Neural cell (in vitro differentiated cells): ENCODE data around the gene MIB1.

Source experiments
- EZH2 ChIP-seq: fragments of 200-600, 300-800 bp; shearing (Covaris generic), sonication (generic); IDR thresholded peaks from 2 replicates; pipeline ENCODE4 v1.6.1; 2014; ENCODE audit warnings: antibody characterized with exemption, low read length, borderline replicate concordance, mild to moderate bottlenecking; ENCODE audit not compliant: insufficient read depth, poor library complexity, severe bottlenecking
- MXI1 ChIP-seq: fragments of 450-650 bp; conservative IDR thresholded peaks from 2 replicates; pipeline ENCODE4 v1.6.1; 2014; ENCODE audit warnings: antibody characterized with exemption, mild to moderate bottlenecking; ENCODE audit not compliant: poor library complexity, severe bottlenecking
- POLR2AphosphoS5 ChIP-seq: IDR thresholded peaks from 2 replicates; pipeline ENCODE4 v1.6.1; 2012
- RAD21 ChIP-seq: fragments of 450-650 bp; conservative IDR thresholded peaks from 2 replicates; pipeline ENCODE4 v1.6.1; 2014; ENCODE audit warnings: antibody characterized with exemption, mild to moderate bottlenecking, moderate library complexity
- SMC3 ChIP-seq: fragments of 450-650 bp; conservative IDR thresholded peaks from 2 replicates; pipeline ENCODE4 v1.6.1; 2014; ENCODE audit warnings: antibody characterized with exemption, mild to moderate bottlenecking, moderate library complexity; ENCODE audit not compliant: poor library complexity
- TAF1 ChIP-seq: IDR thresholded peaks from 2 replicates; pipeline ENCODE4 v1.6.1; 2012; ENCODE audit warnings: low read depth
- TF ChIP-seq, protein P1 (sequence below): fragments of 450-650 bp; IDR thresholded peaks from 2 replicates; pipeline ENCODE4 v1.5.1; 2014; ENCODE audit warnings: antibody characterized with exemption, mild to moderate bottlenecking, moderate library complexity; ENCODE audit not compliant: poor library complexity, severe bottlenecking
- TF ChIP-seq, protein P2 (sequence below): IDR thresholded peaks from 2 replicates; pipeline ENCODE4 v1.6.1; 2012; ENCODE audit warnings: borderline replicate concordance

DNA sequence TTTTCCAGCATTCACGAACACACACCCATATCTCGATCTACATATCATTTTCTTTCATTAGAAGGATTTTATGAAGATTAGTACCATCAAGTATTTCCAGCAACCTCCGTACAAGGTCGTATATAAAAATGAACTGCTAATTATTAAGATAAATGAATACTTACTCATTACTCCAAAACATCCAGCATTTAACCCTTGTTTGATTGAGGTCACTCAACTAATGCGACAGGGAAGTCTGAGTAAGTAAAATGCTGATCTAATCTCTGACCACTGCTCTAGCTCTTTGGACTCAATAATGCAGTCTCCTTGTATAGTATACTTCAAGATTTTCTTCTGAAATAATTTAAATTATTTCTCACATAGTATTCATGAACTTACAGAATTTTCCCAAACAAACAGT, 38.0 kb upstream of the MIB1 start:
- TF ChIP-seq, protein P1, sequence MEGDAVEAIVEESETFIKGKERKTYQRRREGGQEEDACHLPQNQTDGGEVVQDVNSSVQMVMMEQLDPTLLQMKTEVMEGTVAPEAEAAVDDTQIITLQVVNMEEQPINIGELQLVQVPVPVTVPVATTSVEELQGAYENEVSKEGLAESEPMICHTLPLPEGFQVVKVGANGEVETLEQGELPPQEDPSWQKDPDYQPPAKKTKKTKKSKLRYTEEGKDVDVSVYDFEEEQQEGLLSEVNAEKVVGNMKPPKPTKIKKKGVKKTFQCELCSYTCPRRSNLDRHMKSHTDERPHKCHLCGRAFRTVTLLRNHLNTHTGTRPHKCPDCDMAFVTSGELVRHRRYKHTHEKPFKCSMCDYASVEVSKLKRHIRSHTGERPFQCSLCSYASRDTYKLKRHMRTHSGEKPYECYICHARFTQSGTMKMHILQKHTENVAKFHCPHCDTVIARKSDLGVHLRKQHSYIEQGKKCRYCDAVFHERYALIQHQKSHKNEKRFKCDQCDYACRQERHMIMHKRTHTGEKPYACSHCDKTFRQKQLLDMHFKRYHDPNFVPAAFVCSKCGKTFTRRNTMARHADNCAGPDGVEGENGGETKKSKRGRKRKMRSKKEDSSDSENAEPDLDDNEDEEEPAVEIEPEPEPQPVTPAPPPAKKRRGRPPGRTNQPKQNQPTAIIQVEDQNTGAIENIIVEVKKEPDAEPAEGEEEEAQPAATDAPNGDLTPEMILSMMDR, result no peak
- TF ChIP-seq POLR2AphosphoS5 (no peak), SMC3 (no peak), EZH2 (no peak), RAD21 (no peak), MXI1 (no peak), TAF1 (no peak)
- TF ChIP-seq, protein P2, sequence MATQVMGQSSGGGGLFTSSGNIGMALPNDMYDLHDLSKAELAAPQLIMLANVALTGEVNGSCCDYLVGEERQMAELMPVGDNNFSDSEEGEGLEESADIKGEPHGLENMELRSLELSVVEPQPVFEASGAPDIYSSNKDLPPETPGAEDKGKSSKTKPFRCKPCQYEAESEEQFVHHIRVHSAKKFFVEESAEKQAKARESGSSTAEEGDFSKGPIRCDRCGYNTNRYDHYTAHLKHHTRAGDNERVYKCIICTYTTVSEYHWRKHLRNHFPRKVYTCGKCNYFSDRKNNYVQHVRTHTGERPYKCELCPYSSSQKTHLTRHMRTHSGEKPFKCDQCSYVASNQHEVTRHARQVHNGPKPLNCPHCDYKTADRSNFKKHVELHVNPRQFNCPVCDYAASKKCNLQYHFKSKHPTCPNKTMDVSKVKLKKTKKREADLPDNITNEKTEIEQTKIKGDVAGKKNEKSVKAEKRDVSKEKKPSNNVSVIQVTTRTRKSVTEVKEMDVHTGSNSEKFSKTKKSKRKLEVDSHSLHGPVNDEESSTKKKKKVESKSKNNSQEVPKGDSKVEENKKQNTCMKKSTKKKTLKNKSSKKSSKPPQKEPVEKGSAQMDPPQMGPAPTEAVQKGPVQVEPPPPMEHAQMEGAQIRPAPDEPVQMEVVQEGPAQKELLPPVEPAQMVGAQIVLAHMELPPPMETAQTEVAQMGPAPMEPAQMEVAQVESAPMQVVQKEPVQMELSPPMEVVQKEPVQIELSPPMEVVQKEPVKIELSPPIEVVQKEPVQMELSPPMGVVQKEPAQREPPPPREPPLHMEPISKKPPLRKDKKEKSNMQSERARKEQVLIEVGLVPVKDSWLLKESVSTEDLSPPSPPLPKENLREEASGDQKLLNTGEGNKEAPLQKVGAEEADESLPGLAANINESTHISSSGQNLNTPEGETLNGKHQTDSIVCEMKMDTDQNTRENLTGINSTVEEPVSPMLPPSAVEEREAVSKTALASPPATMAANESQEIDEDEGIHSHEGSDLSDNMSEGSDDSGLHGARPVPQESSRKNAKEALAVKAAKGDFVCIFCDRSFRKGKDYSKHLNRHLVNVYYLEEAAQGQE, result no peak
